Common myeloid progenitor, CD34-positive (primary cell): ENCODE measurements around the gene SHCBP1L.

Source experiments
- CTCF ChIA-PET: fragments of 350-600 bp; sonication (Branson Sonifier 250); formaldehyde crosslinking; loops from one replicate; lab custom pipeline; 2021; ENCODE audit warnings: antibody characterized with exemption; lab: Charles Lee
- POLR2A ChIA-PET: fragments of 350-600 bp; sonication (Branson Sonifier 250); formaldehyde crosslinking; loops from one replicate; lab custom pipeline; 2021; ENCODE audit warnings: antibody characterized with exemption; lab: Charles Lee
- DNase-seq, 3 donors: peaks; one replicate each; pipeline versions ENCODE4 v3.0.0 to v3.0.0-alpha.2; 2013
- H3K27ac ChIP-seq, 2 experiments: 1 replicate in 1 of 2; 2 replicates in 1 of 2; pipeline ENCODE4 v1.7.0; 2013; ENCODE audit warnings: inconsistent platforms in 2 of 2, low read length in 2 of 2, mild to moderate bottlenecking in 2 of 2, low read depth in 1 of 2, moderate library complexity in 1 of 2; ENCODE audit not compliant: severe bottlenecking in 2 of 2, insufficient read depth in 1 of 2, poor library complexity in 1 of 2
- H3K27me3 ChIP-seq, 5 experiments: replicated peaks in 2 of 5; 1 replicate in 3 of 5; 2 replicates in 2 of 5; pipeline versions ENCODE4 v1.6.1 to v1.7.0; 2013; ENCODE audit warnings: low read length in 4 of 5, mild to moderate bottlenecking in 2 of 5, moderate library complexity in 2 of 5, inconsistent platforms in 1 of 5; ENCODE audit not compliant: insufficient read depth in 5 of 5, control insufficient read depth in 4 of 5
- H3K36me3 ChIP-seq, 4 experiments: 1 replicate in 2 of 4; 2 replicates in 2 of 4; pipeline versions ENCODE4 v1.6.1 to v1.7.0; 2013; ENCODE audit warnings: low read length in 3 of 4, control low read depth in 1 of 4, mild to moderate bottlenecking in 1 of 4; ENCODE audit not compliant: control insufficient read depth in 4 of 4, insufficient read depth in 4 of 4
- H3K4me1 ChIP-seq, 4 experiments: 1 replicate in 3 of 4; 2 replicates in 1 of 4; pipeline versions ENCODE4 v1.6.1 to v1.7.1; 2013; ENCODE audit warnings: low read length in 3 of 4, mild to moderate bottlenecking in 3 of 4, control low read depth in 1 of 4, inconsistent platforms in 1 of 4, moderate library complexity in 1 of 4; ENCODE audit not compliant: control insufficient read depth in 4 of 4, insufficient read depth in 4 of 4; ENCODE audit errors: control extremely low read depth in 1 of 4
- H3K4me3 ChIP-seq, 7 experiments: 1 replicate in 4 of 7; 2 replicates in 3 of 7; pipeline versions ENCODE4 v1.5.1 to v1.7.0; 2013; ENCODE audit warnings: mild to moderate bottlenecking in 7 of 7, low read length in 6 of 7, moderate library complexity in 6 of 7, inconsistent platforms in 2 of 7, low read depth in 2 of 7, control low read depth in 1 of 7; ENCODE audit not compliant: insufficient read depth in 4 of 7, control insufficient read depth in 1 of 7; ENCODE audit errors: extremely low read depth in 1 of 7
- H3K9me3 ChIP-seq, 5 experiments: 1 replicate in 4 of 5; 2 replicates in 1 of 5; pipeline versions ENCODE4 v1.6.1 to v1.7.1; 2013; ENCODE audit warnings: low read length in 4 of 5, mild to moderate bottlenecking in 2 of 5, inconsistent platforms in 1 of 5, low read depth in 1 of 5, moderate library complexity in 1 of 5; ENCODE audit not compliant: control insufficient read depth in 4 of 5, insufficient read depth in 2 of 5; ENCODE audit errors: control extremely low read depth in 1 of 5
- WGBS: methylation state at CpG from one replicate; pipeline ENCODE4 v1.1.5; 2013; ENCODE audit not compliant: insufficient coverage; 5-methylcytosine and 5-hydroxymethylcytosine counted together

The SHCBP1L gene

GRCh38 chr1:182877842-182878241, 75.1 kb downstream of the SHCBP1L start:
- H3K4me1 ChIP-seq, result no peaks in the 10 kb centered on the region
- no peak overlapping the region for H3K27ac ChIP-seq
- 98% methylated on average over 7 of the region's 7 CpGs for WGBS
- H3K4me3 ChIP-seq, result no peak overlapping the region
- H3K9me3 ChIP-seq, result no peaks in the 10 kb centered on the region
- CTCF ChIA-PET, result interaction anchor here (1.5 kb wide), 1 partner anchor 13 kb away, joined by 3 read pairs; no protein-coding TSS in a partner anchor
- no peak for DNase-seq
- H3K36me3 ChIP-seq, result peaks cover 51 to 98% (median 88%) of the 10 kb centered on the region in 4 experiments
- H3K27me3 ChIP-seq, result no peaks in the 10 kb centered on the region
- POLR2A ChIA-PET, result no interaction called here

- ChIA-PET POLR2A (no interaction called here), CTCF (interaction anchor here (1.5 kb wide), 1 partner anchor 12 kb away, joined by 3 read pairs; no protein-coding TSS in a partner anchor)
- H3K36me3 ChIP-seq, result peaks cover 51 to 99% (median 87%) of the 10 kb centered on the region in 4 experiments
- H3K4me1 ChIP-seq, result no peaks in the 10 kb centered on the region
- H3K27ac ChIP-seq, result no peak overlapping the region
- H3K27me3 ChIP-seq, result no peaks in the 10 kb centered on the region
- H3K9me3 ChIP-seq, result no peaks in the 10 kb centered on the region
- no peak overlapping the region for H3K4me3 ChIP-seq
- DNase-seq, result no peak
Measured at GRCh38 chr1:182877331-182877730, 75.6 kb downstream of the SHCBP1L start.

DNA sequence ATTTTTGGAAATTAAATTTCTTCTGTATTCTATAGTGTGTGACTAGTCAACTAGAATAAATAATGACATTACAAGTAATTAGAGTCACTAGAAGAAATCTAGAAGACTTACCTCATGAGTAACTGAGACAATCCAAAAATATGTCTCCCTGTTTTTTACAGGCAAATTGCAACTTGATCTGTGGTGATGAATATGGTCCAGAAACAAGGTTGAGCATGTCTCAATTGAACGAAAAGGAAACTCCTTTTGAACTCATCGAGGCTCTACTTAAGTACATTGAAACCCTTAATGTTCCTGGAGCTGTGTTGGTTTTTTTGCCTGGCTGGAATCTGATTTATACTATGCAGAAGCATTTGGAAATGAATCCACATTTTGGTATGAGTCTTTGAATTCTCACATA, 77.1 kb downstream of the SHCBP1L start:
- Histone ChIP-seq H3K4me3 (no peak overlapping the region), H3K27ac (no peak overlapping the region), H3K9me3 (no peaks in the 10 kb centered on the region), H3K36me3 (peaks cover 40 to 99% (median 85%) of the 10 kb centered on the region in 4 experiments), H3K4me1 (no peaks in the 10 kb centered on the region), H3K27me3 (no peaks in the 10 kb centered on the region)
- ChIA-PET CTCF (interaction anchor here (0.6 kb wide), 1 partner anchor 33 kb away, joined by 6 read pairs; no protein-coding TSS in a partner anchor), POLR2A (no interaction called here)
- no CpG with 5 or more reads among the region's 2 CpGs for WGBS
- no peak for DNase-seq

DNA sequence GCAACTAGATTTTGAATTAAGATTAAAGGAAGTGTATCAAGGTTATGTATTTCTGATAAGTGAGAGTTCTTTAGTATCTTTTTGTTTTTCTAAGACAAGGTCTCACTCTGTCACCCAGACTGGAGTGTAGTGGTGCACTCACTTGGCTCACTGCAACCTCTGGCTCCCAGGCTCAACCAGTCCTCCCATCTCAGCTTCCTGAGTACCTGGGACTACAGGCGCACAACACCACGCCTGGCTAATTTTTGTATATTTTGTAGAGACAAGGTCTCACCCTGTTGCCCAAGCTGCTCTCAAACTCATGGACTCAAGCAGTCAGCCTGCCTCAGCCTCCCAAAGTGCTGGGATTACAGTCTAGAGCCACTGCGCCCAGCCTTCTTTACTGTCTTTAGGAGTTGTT, 80.1 kb downstream of the SHCBP1L start:
- Histone ChIP-seq H3K27ac (no peak overlapping the region), H3K4me1 (no peaks in the 10 kb centered on the region), H3K9me3 (no peaks in the 10 kb centered on the region), H3K36me3 (peaks cover 32 to 96% (median 81%) of the 10 kb centered on the region in 4 experiments), H3K4me3 (no peak overlapping the region), H3K27me3 (no peaks in the 10 kb centered on the region)
- WGBS, result 100% methylated on average over 1 of the region's 3 CpGs
- POLR2A ChIA-PET, result no interaction called here
- CTCF ChIA-PET, result interaction anchor here (0.6 kb wide), 1 partner anchor 10 kb away, joined by 3 read pairs; no protein-coding TSS in a partner anchor
- DNase-seq, result no peak

GRCh38 chr1:182869241-182869666, 83.7 kb downstream of the SHCBP1L start:
- H3K27me3 ChIP-seq, result no peaks in the 10 kb centered on the region
- peak overlapping the region in 1 of 2 experiments; percentile 18 for H3K27ac ChIP-seq
- WGBS, result 98% methylated on average over 12 of the region's 12 CpGs
- H3K4me1 ChIP-seq, result no peaks in the 10 kb centered on the region
- CTCF ChIA-PET, result interaction anchor here (1.3 to 1.9 kb wide), 3 partner anchors 14 to 21 kb away, joined by 3 to 5 read pairs (median 4); no protein-coding TSS in a partner anchor
- H3K9me3 ChIP-seq, result no peaks in the 10 kb centered on the region
- no peak for DNase-seq
- POLR2A ChIA-PET, result no interaction called here
- H3K36me3 ChIP-seq, result peaks cover 30 to 93% (median 75%) of the 10 kb centered on the region in 4 experiments
- no peak overlapping the region for H3K4me3 ChIP-seq

DNA sequence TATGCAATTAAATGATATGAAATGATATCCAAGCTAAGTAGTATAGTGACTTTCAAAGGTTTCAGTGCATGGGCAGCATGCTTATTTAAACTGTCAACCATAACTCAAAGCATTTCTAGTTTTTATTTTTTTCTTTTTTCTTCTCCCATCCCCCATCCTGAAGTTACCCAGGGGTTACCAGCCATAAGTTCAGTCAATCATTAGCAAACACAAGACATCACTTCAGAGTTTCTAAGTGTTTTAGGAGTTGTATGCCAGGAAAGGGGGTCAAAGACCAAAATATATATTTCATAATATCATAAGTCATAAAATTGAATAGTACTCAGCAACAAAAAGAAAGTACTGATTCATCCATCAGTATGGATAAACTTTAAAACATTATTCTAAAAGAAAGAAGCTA, 85.1 kb downstream of the SHCBP1L start:
- Histone ChIP-seq H3K27ac (no peak overlapping the region), H3K4me3 (no peak overlapping the region), H3K9me3 (no peaks in the 10 kb centered on the region), H3K27me3 (no peaks in the 10 kb centered on the region), H3K36me3 (peaks cover 24 to 93% (median 71%) of the 10 kb centered on the region in 4 experiments), H3K4me1 (no peaks in the 10 kb centered on the region)
- CTCF ChIA-PET, result interaction anchor here (1.6 to 1.9 kb wide), 3 partner anchors 17 to 25 kb away, joined by 3 to 5 read pairs (median 4); no protein-coding TSS in a partner anchor
- DNase-seq, result no peak
- POLR2A ChIA-PET, result no interaction called here

GRCh38 chr1:182863940-182864339, 89.0 kb downstream of the SHCBP1L start:
- DNase-seq, result no peak
- Histone ChIP-seq H3K36me3 (peaks cover 31 to 93% (median 71%) of the 10 kb centered on the region in 4 experiments), H3K4me3 (no peak overlapping the region), H3K27me3 (no peaks in the 10 kb centered on the region), H3K9me3 (no peaks in the 10 kb centered on the region), H3K4me1 (no peaks in the 10 kb centered on the region), H3K27ac (no peak overlapping the region)
- ChIA-PET POLR2A (no interaction called here), CTCF (no interaction called here)
- 100% methylated on average over 3 of the region's 5 CpGs for WGBS
